ENCODE data around the gene KLF1. TPM values are rescaled to one million over a fixed set of nuclear protein-coding genes. Genes with fewer than 3 reads are reported as not detected.
A peak's percentile ranks its signal among the peaks of the same experiment; 100 is the strongest.

KLF1 gene
- total RNA-seq, 1 donor: not detected

GRCh38 chr19:12885749-12886650 lies 1.0 kb downstream of the KLF1 start:
- peak overlapping the region; percentile 54 for H3K4me2 ChIP-seq (ENCODE audit: insufficient read depth, low read length)
- peaks cover 4% of the 10 kb centered on the region for H3K4me1 ChIP-seq (ENCODE audit: insufficient read depth, low read length)
- TF ChIP-seq, protein P1, sequence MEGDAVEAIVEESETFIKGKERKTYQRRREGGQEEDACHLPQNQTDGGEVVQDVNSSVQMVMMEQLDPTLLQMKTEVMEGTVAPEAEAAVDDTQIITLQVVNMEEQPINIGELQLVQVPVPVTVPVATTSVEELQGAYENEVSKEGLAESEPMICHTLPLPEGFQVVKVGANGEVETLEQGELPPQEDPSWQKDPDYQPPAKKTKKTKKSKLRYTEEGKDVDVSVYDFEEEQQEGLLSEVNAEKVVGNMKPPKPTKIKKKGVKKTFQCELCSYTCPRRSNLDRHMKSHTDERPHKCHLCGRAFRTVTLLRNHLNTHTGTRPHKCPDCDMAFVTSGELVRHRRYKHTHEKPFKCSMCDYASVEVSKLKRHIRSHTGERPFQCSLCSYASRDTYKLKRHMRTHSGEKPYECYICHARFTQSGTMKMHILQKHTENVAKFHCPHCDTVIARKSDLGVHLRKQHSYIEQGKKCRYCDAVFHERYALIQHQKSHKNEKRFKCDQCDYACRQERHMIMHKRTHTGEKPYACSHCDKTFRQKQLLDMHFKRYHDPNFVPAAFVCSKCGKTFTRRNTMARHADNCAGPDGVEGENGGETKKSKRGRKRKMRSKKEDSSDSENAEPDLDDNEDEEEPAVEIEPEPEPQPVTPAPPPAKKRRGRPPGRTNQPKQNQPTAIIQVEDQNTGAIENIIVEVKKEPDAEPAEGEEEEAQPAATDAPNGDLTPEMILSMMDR (IDR thresholded peaks at IDR 0.05; ENCODE audit: extremely low read depth, low read depth, low read length): no peak
- no peaks in the 10 kb centered on the region for H3K79me2 ChIP-seq (ENCODE audit: insufficient read depth, low read length)
- peak overlapping the region; percentile 48 for H3K4me3 ChIP-seq (ENCODE audit: insufficient read depth, low read length)
- no peaks in the 10 kb centered on the region for H4K20me1 ChIP-seq (ENCODE audit: insufficient read depth, low read length)
- DNase-seq (ENCODE audit: insufficient read length, low spot score, missing footprints): peak; percentile 78
- H3K27me3 ChIP-seq (ENCODE audit: insufficient read depth, low read length): peaks cover 26% of the 10 kb centered on the region
- H2AFZ ChIP-seq (ENCODE audit: low read length): no peak overlapping the region
- H3K36me3 ChIP-seq (ENCODE audit: insufficient read depth, low read length): no peaks in the 10 kb centered on the region
- H3K9me3 ChIP-seq (ENCODE audit: low read depth, low read length): peaks cover 9% of the 10 kb centered on the region
- H3K27ac ChIP-seq (ENCODE audit: low read depth, low read length): no peak overlapping the region

GRCh38 chr19:12884926-12885748 lies 1.9 kb downstream of the KLF1 start:
- Histone ChIP-seq H3K4me3 (ENCODE audit: insufficient read depth, low read length) (peak overlapping the region; percentile 48), H2AFZ (ENCODE audit: low read length) (no peak overlapping the region)
- DNase-seq (ENCODE audit: insufficient read length, low spot score, missing footprints): peak; percentile 95

DNA sequence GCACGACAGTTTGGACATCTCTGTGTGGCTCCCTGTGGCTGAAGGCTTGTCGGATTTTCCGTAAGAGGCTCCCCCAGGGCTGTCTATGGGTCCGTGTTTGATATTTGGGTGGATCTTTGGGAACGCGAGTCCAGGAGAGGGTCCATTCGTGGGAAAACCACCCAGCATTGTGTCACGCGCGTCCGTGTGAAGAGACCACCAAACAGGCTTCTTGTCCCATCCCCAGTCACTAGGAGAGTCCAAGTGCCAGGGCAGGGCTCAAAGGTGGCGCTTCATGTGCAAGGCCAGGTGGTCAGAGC lies 2.4 kb downstream of the KLF1 start:
- H3K4me2 ChIP-seq (ENCODE audit: insufficient read depth, low read length): no peak overlapping the region
- no peaks in the 10 kb centered on the region for H3K36me3 ChIP-seq (ENCODE audit: insufficient read depth, low read length)
- peaks cover 26% of the 10 kb centered on the region for H3K27me3 ChIP-seq (ENCODE audit: insufficient read depth, low read length)
- DNase-seq (ENCODE audit: insufficient read length, low spot score, missing footprints): peak; percentile 39
- H2AFZ ChIP-seq (ENCODE audit: low read length): no peak overlapping the region
- no peaks in the 10 kb centered on the region for H4K20me1 ChIP-seq (ENCODE audit: insufficient read depth, low read length)
- no peak overlapping the region for H3K27ac ChIP-seq (ENCODE audit: low read depth, low read length)
- TF ChIP-seq, protein P1 (IDR thresholded peaks at IDR 0.05; ENCODE audit: extremely low read depth, low read depth, low read length): no peak
- H3K9me3 ChIP-seq (ENCODE audit: low read depth, low read length): peaks cover 9% of the 10 kb centered on the region
- H3K79me2 ChIP-seq (ENCODE audit: insufficient read depth, low read length): no peaks in the 10 kb centered on the region
- H3K4me1 ChIP-seq (ENCODE audit: insufficient read depth, low read length): peaks cover 6% of the 10 kb centered on the region
- no peak overlapping the region for H3K4me3 ChIP-seq (ENCODE audit: insufficient read depth, low read length)

More at GRCh38 chr19:12884926-12885748, 1.9 kb downstream of the KLF1 start:
- Histone ChIP-seq H3K4me1 (ENCODE audit: insufficient read depth, low read length) (peaks cover 6% of the 10 kb centered on the region), H3K9me3 (ENCODE audit: low read depth, low read length) (peaks cover 9% of the 10 kb centered on the region), H3K4me2 (ENCODE audit: insufficient read depth, low read length) (peak overlapping the region; percentile 54), H3K79me2 (ENCODE audit: insufficient read depth, low read length) (no peaks in the 10 kb centered on the region), H3K36me3 (ENCODE audit: insufficient read depth, low read length) (no peaks in the 10 kb centered on the region), H3K27me3 (ENCODE audit: insufficient read depth, low read length) (peaks cover 26% of the 10 kb centered on the region), H3K27ac (ENCODE audit: low read depth, low read length) (no peak overlapping the region), H4K20me1 (ENCODE audit: insufficient read depth, low read length) (no peaks in the 10 kb centered on the region)
- TF ChIP-seq, protein P1 (IDR thresholded peaks at IDR 0.05; ENCODE audit: extremely low read depth, low read depth, low read length): peak; percentile 43

GRCh38 chr19:12884202-12884601 lies 2.8 kb downstream of the KLF1 start:
- H4K20me1 ChIP-seq (ENCODE audit: insufficient read depth, low read length): no peaks in the 10 kb centered on the region
- TF ChIP-seq, protein P1 (IDR thresholded peaks at IDR 0.05; ENCODE audit: extremely low read depth, low read depth, low read length): no peak
- peaks cover 6% of the 10 kb centered on the region for H3K4me1 ChIP-seq (ENCODE audit: insufficient read depth, low read length)
- no peaks in the 10 kb centered on the region for H3K79me2 ChIP-seq (ENCODE audit: insufficient read depth, low read length)
- H2AFZ ChIP-seq (ENCODE audit: low read length): no peak overlapping the region
- H3K27ac ChIP-seq (ENCODE audit: low read depth, low read length): no peak overlapping the region
- no peak overlapping the region for H3K4me3 ChIP-seq (ENCODE audit: insufficient read depth, low read length)
- peaks cover 26% of the 10 kb centered on the region for H3K27me3 ChIP-seq (ENCODE audit: insufficient read depth, low read length)
- no peak overlapping the region for H3K4me2 ChIP-seq (ENCODE audit: insufficient read depth, low read length)
- peaks cover 9% of the 10 kb centered on the region for H3K9me3 ChIP-seq (ENCODE audit: low read depth, low read length)
- H3K36me3 ChIP-seq (ENCODE audit: insufficient read depth, low read length): no peaks in the 10 kb centered on the region
- DNase-seq (ENCODE audit: insufficient read length, low spot score, missing footprints): peak; percentile 50
